HepG2 (cell line): ENCODE data around the gene TRAPPC4. TPM values are rescaled to one million over a fixed set of nuclear protein-coding genes. Genes with fewer than 3 reads are reported as not detected.

ENCODE experiments used
- BRCA1 ChIP-seq: sonication (generic); formaldehyde crosslinking; IDR thresholded peaks from 2 replicates; pipeline ENCODE4 v1.4.0; 2020; ENCODE audit warnings: missing genetic modification reagents
- ELF4 ChIP-seq: sonication (generic); formaldehyde crosslinking; IDR thresholded peaks from 2 replicates; pipeline ENCODE4 v1.5.0; 2020; ENCODE audit warnings: missing genetic modification reagents, mild to moderate bottlenecking, moderate library complexity, borderline replicate concordance
- GLI4 ChIP-seq: sonication (generic); formaldehyde crosslinking; IDR thresholded peaks from 2 replicates; pipeline ENCODE4 v1.5.1; 2020; ENCODE audit warnings: missing genetic modification reagents, mild to moderate bottlenecking, moderate library complexity, borderline replicate concordance
- HNRNPUL1 ChIP-seq: fragments of 200-400 bp; formaldehyde crosslinking; IDR thresholded peaks from 2 replicates; pipeline ENCODE4 v1.6.1; 2017; ENCODE audit warnings: low read depth, mild to moderate bottlenecking, low read length, moderate library complexity
- HOXA5 ChIP-seq: sonication (generic); formaldehyde crosslinking; IDR thresholded peaks from 2 replicates; pipeline ENCODE4 v1.4.0; 2020; ENCODE audit warnings: missing genetic modification reagents
- HOXD1 ChIP-seq: sonication (generic); formaldehyde crosslinking; IDR thresholded peaks from 2 replicates; pipeline ENCODE4 v1.5.0; 2020; ENCODE audit warnings: missing genetic modification reagents
- JDP2 ChIP-seq: sonication (generic); formaldehyde crosslinking; IDR thresholded peaks from 2 replicates; pipeline ENCODE4 v1.8.1; 2022; ENCODE audit warnings: missing genetic modification reagents, borderline replicate concordance
- LCORL ChIP-seq, 2 experiments: fragments of 450-650 bp in 1 of 2; sonication (generic) in 1 of 2; formaldehyde crosslinking in 1 of 2; IDR thresholded peaks; 2 replicates each; pipeline versions ENCODE4 v1.5.0 to v1.6.1; 2017 to 2020; ENCODE audit warnings: antibody characterized with exemption in 1 of 2, missing genetic modification reagents in 1 of 2
- MTF1 ChIP-seq: sonication (generic); formaldehyde crosslinking; IDR thresholded peaks from 2 replicates; pipeline ENCODE4 v1.5.0; 2020; ENCODE audit warnings: missing genetic modification reagents
- NBN ChIP-seq: fragments of 450-650 bp; conservative IDR thresholded peaks from 2 replicates; pipeline ENCODE4 v1.6.1; 2017
- NR3C1 ChIP-seq: sonication (generic); formaldehyde crosslinking; IDR thresholded peaks from 2 replicates; pipeline ENCODE4 v1.4.0; 2020; ENCODE audit warnings: missing genetic modification reagents
- RFX3 ChIP-seq: IDR thresholded peaks from 2 replicates; pipeline ENCODE4 v1.6.1; 2016; ENCODE audit warnings: missing biosample characterization, missing genetic modification reagents
- ZFP82 ChIP-seq: sonication (generic); formaldehyde crosslinking; IDR thresholded peaks from 2 replicates; pipeline ENCODE4 v1.5.1; 2020; ENCODE audit warnings: mild to moderate bottlenecking, missing genetic modification reagents, borderline replicate concordance
- ZNF264 ChIP-seq: sonication (generic); formaldehyde crosslinking; IDR thresholded peaks from 2 replicates; pipeline ENCODE4 v1.4.0; 2020; ENCODE audit warnings: missing genetic modification reagents
- ZNF747 ChIP-seq: sonication (generic); formaldehyde crosslinking; IDR thresholded peaks from 2 replicates; pipeline ENCODE4 v1.8.1; 2023; ENCODE audit warnings: missing genetic modification reagents, mild to moderate bottlenecking, borderline replicate concordance
- ZSCAN12 ChIP-seq: sonication (generic); formaldehyde crosslinking; IDR thresholded peaks from 2 replicates; pipeline ENCODE4 v1.9.0; 2021; ENCODE audit warnings: mild to moderate bottlenecking, missing genetic modification reagents
- polyA plus RNA-seq, 8 experiments: library from polyadenylated mRNA; depleted of rRNA in 3 of 8; stranded (reverse) in 7 of 8; unstranded in 1 of 8; fragments of >200 nt; fragmentation: Illumina TruSeq in 4 of 8; extraction: Trizol in 4 of 8; gene quantifications; 2 replicates each; pipeline versions ENCODE4 v1.2.1 to v1.2.3, GENCODE V29; 2011 to 2016; ENCODE audit warnings: low read depth in 4 of 8, missing spikeins in 1 of 8, mixed read lengths in 1 of 8; ENCODE audit not compliant: insufficient read depth in 1 of 8
- total RNA-seq, 5 experiments: library from RNA; depleted of rRNA; stranded (reverse); fragments of >200 nt; fragmentation: Illumina TruSeq; extraction: Trizol; gene quantifications; 2 replicates each; pipeline ENCODE4 v1.2.3, GENCODE V29; 2016; ENCODE audit warnings: low read depth in 1 of 5
- TF ChIP-seq, protein P1 (sequence below): sonication (generic); formaldehyde crosslinking; conservative IDR thresholded peaks from 2 replicates; pipeline ENCODE4 v1.4.0; 2020; ENCODE audit warnings: missing genetic modification reagents
- TF ChIP-seq, protein P2 (sequence below): sonication (generic); formaldehyde crosslinking; IDR thresholded peaks from 2 replicates; pipeline ENCODE4 v1.4.0; 2020; ENCODE audit warnings: mild to moderate bottlenecking, missing genetic modification reagents
- TF ChIP-seq, protein P3 (sequence below): sonication (generic); formaldehyde crosslinking; IDR thresholded peaks from 2 replicates; pipeline ENCODE4 v1.5.1; 2020; ENCODE audit warnings: missing genetic modification reagents, mild to moderate bottlenecking, borderline replicate concordance
- TF ChIP-seq, protein P4 (sequence below): sonication (generic); formaldehyde crosslinking; conservative IDR thresholded peaks from 2 replicates; pipeline ENCODE4 v1.8.0; 2022; ENCODE audit warnings: low read depth, missing genetic modification reagents
- TF ChIP-seq, protein P5 (sequence below): sonication (generic); IDR thresholded peaks from 2 replicates; pipeline ENCODE4 v1.6.1; 2016; ENCODE audit warnings: low read depth, borderline replicate concordance

TRAPPC4 gene
- total and polyA plus RNA-seq, 2 of the 13 experiments (the other 11 are each of a cell fraction or from before 2014, with no cell fraction given), result 97.4 to 140 TPM

DNA sequence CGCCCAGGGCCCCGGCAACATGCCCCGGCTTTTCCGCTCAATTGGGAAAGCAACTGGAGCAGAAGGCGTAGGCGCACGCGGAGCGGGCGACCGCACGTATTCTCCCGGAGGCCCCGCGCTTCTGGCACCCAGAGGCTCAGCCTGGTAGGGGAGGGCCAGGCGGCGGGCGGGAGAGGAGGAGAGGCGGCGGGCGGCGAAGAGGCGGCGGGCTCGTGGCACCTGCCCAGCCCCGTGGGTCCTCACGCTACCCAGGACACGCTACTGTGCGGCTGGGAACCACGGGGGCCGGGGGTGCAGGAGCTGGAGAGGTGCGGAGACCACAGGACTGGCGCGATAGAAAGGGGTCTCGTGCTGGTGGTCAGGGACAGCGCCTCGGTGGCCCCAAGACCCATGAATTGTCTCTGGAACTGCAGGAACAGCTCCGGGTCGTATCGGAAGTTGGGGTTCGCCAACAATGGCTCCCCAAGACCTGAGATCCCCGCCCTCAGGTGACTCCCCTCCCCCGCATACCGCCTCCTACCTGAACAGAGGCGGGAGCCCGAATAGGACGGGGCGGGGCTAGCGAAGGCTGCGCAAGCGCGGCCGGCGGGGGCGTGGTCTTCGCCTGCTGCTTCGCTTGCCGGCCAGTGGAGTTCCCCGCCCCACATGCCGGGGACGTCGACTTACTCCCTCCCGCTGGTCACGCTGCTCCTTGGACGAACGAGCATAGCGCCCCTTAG, 11.9 kb downstream of the TRAPPC4 start, which contains the start of gene SLC37A4 (continued):
- peak; percentile 79; the same call in 1 of the 2 replicates for TF ChIP-seq HOXA5
- no peak for TF ChIP-seq JDP2
- no peak for TF ChIP-seq ELF4 (CRISPR knock-in tag)
- TF ChIP-seq, protein P1, sequence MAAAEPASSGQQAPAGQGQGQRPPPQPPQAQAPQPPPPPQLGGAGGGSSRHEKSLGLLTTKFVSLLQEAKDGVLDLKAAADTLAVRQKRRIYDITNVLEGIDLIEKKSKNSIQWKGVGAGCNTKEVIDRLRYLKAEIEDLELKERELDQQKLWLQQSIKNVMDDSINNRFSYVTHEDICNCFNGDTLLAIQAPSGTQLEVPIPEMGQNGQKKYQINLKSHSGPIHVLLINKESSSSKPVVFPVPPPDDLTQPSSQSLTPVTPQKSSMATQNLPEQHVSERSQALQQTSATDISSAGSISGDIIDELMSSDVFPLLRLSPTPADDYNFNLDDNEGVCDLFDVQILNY (CRISPR knock-in tag), result no peak
- no peak for TF ChIP-seq ZFP82 (CRISPR knock-in tag)
- TF ChIP-seq GLI4, result peak; percentile 95; the same call in 1 of the 2 replicates
- 0 out of 2 replicates have a peak, but pooled peaks have one; percentile 50 for TF ChIP-seq MTF1 (CRISPR knock-in tag)
- no peak for TF ChIP-seq LCORL (IDR thresholded peaks at IDR 0.05)
- peak; percentile 50; the same call in 1 of the 2 replicates for TF ChIP-seq LCORL (CRISPR knock-in tag; IDR thresholded peaks at IDR 0.05)
- TF ChIP-seq, protein P2, sequence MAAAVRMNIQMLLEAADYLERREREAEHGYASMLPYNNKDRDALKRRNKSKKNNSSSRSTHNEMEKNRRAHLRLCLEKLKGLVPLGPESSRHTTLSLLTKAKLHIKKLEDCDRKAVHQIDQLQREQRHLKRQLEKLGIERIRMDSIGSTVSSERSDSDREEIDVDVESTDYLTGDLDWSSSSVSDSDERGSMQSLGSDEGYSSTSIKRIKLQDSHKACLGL (CRISPR knock-in tag), result no peak
- no peak for TF ChIP-seq NR3C1 (CRISPR knock-in tag)
- no peak; the same call in 1 of the 2 replicates for TF ChIP-seq ZSCAN12 (CRISPR knock-in tag)
- peak; percentile 96 for TF ChIP-seq ZNF747 (CRISPR knock-in tag)
- peak; percentile 89 for TF ChIP-seq BRCA1 (CRISPR knock-in tag)
- TF ChIP-seq, protein P3, sequence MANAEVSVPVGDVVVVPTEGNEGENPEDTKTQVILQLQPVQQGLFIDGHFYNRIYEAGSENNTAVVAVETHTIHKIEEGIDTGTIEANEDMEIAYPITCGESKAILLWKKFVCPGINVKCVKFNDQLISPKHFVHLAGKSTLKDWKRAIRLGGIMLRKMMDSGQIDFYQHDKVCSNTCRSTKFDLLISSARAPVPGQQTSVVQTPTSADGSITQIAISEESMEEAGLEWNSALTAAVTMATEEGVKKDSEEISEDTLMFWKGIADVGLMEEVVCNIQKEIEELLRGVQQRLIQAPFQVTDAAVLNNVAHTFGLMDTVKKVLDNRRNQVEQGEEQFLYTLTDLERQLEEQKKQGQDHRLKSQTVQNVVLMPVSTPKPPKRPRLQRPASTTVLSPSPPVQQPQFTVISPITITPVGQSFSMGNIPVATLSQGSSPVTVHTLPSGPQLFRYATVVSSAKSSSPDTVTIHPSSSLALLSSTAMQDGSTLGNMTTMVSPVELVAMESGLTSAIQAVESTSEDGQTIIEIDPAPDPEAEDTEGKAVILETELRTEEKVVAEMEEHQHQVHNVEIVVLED (CRISPR knock-in tag), result peak; percentile 73
- TF ChIP-seq, protein P4, sequence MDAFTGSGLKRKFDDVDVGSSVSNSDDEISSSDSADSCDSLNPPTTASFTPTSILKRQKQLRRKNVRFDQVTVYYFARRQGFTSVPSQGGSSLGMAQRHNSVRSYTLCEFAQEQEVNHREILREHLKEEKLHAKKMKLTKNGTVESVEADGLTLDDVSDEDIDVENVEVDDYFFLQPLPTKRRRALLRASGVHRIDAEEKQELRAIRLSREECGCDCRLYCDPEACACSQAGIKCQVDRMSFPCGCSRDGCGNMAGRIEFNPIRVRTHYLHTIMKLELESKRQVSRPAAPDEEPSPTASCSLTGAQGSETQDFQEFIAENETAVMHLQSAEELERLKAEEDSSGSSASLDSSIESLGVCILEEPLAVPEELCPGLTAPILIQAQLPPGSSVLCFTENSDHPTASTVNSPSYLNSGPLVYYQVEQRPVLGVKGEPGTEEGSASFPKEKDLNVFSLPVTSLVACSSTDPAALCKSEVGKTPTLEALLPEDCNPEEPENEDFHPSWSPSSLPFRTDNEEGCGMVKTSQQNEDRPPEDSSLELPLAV (CRISPR knock-in tag), result no peak
- TF ChIP-seq RFX3 (CRISPR knock-in tag), result no peak
- TF ChIP-seq, protein P5, sequence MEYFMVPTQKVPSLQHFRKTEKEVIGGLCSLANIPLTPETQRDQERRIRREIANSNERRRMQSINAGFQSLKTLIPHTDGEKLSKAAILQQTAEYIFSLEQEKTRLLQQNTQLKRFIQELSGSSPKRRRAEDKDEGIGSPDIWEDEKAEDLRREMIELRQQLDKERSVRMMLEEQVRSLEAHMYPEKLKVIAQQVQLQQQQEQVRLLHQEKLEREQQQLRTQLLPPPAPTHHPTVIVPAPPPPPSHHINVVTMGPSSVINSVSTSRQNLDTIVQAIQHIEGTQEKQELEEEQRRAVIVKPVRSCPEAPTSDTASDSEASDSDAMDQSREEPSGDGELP, result peak; percentile 56; the same call in 1 of the 2 replicates
- peak; percentile 82 for TF ChIP-seq HOXD1 (CRISPR knock-in tag)
- TF ChIP-seq ZNF264 (CRISPR knock-in tag), result peak; percentile 91
- no peak for TF ChIP-seq HNRNPUL1
- TF ChIP-seq NBN, result no peak
